Stimulated activated CD4-positive, alpha-beta T cell treated with anti-CD3 and anti-CD28 coated beads, TNF-alpha, amount 100 ng/mL, for 24 hours (primary cell): ENCODE measurements around the gene C2orf81.
A peak's percentile ranks its signal among the peaks of the same experiment; 100 is the strongest.
"Not testable (repeated sequence)": the region's sequence is repeated elsewhere in the genome, so short reads cannot be mapped to it uniquely, and the experiment has no call there.

ENCODE experiments used
- DNase-seq, 3 experiments: peaks; one replicate each; pipeline ENCODE4 v3.0.0-alpha.2; 2020; ENCODE audit warnings: low read depth in 3 of 3

Gene C2orf81

GRCh38 chr2:74423231-74424095, 2.0 kb upstream of the C2orf81 start:
- DNase-seq = no peak

DNA sequence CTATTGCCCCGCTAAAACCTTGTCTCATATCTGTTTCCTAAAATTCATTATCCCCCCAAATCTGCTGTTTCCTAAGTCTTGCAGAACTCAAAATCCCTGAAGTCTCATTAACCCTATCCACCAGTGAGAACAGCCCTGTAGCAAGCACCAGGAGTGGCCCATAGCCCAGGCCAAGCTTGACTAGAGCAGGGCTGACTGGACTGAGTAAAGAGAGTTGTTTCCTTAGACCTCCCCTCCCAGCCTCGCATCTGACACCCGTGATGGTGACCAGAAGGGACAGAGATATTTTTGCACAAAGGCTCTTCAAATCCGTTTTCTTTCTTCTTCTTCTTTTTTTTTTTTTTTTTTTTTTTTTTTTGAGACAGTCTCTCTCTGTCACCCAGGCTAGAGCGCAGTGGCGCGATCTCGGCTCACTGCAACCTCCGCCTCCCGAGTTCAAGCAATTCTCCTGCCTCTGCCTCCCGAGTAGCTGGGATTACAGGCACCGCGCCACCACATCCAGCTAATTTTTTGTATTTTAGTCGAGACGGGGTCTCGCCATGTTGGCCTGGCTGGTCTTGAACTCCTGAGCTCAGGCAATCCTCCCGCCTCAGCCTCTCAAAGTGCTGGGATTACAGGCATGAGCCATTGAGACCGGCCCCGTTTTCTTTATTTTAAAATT, 846 bp downstream of the C2orf81 start:
- not testable (repeated sequence) for DNase-seq

GRCh38 chr2:74420006-74420405, 1.4 kb downstream of the C2orf81 start:
- no peak for DNase-seq

DNA sequence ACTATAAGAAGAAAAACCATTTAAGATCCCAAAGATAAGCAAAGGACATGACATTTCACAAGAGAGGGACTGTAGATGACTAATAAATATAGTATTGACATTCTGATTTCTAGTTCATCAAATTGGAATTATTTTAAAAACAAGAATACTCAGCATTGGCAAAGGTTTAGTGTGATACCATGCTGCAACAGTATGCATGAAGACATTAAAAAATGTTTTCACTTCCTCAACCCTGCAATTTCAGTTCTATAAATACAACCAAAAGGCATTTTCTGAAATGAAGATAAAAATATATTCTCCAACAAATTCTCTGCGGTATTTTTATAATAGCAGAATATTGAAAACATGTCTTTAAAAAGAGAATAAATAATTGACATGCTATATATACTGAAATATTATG, 2.1 kb downstream of the C2orf81 start:
- no peak for DNase-seq

- DNase-seq = no peak
Observed at GRCh38 chr2:74418312-74418711, 3.1 kb downstream of the C2orf81 start.

DNA sequence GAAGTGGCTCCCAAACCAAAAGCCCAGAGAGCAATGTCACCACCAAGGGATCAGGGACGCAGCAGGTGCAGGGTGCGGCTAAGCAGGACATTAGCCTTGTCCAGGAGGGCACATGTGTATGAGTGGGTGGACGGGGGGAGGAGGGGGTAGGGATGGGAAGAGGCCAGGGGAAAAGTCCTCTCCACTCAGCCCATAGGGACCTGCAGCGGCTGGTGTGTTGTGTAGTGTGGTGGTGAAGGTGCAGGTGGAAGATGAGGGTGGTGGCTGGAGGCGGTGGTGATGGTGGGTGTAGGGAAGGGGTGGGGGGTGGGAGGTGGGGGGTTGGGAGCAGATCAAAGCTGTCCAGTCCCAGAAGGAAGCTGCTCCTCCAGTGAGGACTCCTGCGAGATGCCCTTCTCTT, 3.7 kb downstream of the C2orf81 start:
- no peak for DNase-seq

GRCh38 chr2:74417197-74417596, 4.2 kb downstream of the C2orf81 start:
- no peak for DNase-seq

DNA sequence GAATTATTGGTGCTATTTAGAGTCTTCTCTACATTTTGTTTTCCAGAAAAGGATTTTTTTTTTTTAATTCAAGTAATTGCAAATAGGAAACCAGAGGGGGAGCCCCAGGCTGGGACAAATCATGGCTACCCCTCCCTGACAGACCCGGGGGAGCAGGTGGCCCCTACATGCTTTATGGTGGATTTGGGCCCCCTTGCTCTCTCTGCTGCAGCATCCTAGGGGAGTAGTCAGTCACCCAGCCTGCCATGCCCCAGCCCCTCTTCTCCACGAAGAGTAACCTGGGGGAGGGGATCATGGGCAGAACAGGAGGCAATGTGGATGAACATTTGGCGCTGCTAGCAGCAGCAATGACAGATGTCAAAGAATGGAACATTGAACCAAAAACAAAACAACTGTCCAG, 4.6 kb downstream of the C2orf81 start:
- DNase-seq = no peak

- no peak for DNase-seq
Observed at GRCh38 chr2:74415762-74416395, 5.5 kb downstream of the C2orf81 start.

DNA sequence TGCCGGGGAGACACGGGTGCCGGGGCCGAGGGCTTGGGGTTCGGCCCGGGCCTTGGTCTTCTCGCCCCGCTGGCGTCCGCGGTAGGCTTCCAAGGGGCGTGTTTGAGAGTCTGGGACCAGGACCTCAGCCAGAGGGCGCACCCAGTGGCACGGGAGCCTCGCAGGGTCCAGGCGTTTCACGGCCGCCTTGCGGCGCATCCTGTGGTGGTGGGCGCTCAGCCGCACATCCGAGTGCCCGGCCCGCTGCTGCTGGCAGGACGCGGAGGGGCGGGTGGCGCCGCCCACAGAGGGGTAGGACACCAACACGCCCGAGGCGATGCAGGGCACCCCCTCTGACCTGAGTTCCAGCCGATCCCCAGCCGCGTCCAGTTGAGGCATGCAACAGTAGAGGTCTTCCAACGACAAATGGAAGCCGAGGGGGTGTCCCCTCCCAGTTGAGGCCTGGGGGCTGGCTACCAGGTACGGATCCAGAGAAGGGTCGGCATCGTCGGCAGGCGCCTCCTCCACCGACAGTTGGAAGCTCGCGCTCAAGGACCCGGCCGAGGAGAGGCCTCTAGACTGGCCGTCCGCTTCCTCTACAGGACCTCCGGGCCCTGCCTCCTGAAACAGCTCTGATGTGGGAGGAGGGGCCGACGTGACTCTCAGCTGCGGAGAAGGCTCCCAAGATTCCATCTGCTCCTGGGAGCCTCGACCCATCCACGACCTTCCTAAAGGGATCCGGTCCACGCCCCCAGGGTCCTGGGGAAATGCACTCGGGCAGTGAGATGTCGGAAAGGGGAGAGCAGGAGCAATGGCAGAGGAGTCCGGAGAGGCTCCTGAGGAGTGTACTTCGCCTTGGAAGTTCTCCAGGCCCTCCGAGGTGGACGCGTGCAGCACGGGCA, 6.3 kb downstream of the C2orf81 start:
- no peak for DNase-seq

DNA sequence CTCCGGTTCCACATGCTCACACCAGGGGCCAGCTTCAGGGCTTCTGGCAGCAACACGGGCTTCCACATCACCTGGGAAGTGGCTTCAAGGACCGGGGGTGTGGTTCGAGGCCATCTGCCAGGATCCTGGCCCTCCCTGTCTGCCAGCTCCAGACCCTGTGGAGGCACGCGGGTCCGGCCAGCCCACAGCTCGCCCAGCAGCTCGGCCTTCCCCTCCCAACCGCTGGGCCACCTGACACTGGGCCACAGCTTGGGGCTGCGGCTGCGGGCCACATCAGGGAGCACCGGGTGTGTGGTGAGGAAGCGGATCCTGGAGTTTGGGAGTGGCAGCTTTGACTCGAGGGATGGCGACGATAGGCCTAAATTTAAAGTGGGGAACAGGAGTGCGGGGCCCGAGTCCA, 7.0 kb downstream of the C2orf81 start:
- DNase-seq = no peak

DNA sequence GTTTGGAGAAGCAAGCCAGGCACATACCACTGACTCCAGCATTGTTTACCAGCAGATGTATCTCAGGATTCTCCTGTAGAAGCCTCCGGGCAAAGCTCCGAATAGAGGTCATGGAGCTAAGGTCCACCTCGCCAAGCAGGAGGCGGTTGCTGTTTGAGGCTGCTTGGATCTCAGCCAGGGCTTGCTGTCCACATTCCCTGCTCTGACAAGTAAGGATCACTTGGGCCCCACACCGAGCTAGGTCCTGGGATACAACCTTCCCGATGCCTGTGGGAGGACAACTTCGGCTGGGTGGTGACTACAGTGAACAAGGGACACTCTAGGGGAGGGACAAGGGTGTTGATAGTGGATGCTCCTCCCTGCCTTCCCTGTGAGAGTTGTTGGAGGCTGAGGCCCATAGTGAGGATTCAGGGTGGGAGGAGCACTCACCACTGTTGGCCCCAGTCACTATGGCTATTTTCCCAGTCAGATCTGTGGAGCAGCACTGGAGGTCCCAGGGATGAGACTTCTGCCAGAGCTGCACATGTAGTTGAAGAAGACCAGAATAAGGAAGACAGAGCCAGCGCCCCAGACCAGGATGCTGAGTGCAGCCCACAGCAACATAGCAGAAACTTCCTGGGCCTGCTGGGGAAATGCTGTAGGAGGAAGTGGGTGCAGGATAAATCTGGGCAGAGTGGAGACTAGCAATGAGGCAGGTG, 8.3 kb downstream of the C2orf81 start:
- no peak for DNase-seq

DNA sequence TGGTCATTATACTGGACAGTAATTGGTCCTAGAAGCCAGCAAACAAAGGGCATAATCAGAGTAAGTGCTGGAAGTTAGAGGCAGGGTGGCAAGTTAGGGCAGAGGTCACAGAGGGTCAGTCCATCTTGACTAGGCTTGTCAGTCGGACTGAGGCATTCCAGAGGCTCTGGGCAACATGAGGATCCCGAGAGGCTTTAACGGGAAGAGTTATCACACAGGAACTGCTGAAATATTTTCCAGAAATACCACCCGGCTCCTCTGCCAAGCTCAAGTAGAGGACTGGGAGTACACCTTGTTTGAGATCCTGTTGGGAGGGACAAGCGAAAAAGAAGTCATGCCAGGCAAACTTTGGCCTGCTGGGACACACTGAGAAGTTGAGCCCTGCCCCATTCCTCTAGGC, 13.7 kb downstream of the C2orf81 start:
- no peak for DNase-seq

GRCh38 chr2:74406035-74406434, 15.4 kb downstream of the C2orf81 start:
- no peak for DNase-seq

DNA sequence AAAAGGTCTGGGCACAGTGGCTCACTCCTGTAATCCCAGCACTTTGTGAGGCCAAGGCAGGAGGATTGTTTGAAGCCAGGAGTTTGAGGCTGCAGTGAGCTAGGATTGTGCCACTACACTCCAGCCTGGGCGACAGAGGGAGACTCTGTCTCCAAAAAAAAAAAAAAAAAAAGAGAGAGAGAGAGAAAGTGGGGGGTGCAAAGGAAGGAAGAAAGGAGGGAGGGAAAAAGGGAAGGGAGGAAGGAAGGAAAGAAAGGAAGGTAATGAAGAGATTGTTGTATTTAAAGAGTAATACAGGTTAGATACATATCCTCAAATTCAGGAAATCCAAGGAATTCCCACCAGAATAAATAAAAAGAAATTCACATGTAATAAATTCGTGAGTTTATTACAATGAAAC, 19.5 kb downstream of the C2orf81 start:
- DNase-seq = no peak

- DNase-seq = no peak
Observed at GRCh38 chr2:74399785-74400184, 21.6 kb downstream of the C2orf81 start.

- DNase-seq = no peak
Observed at GRCh38 chr2:74396149-74396548, 25.3 kb downstream of the C2orf81 start.

DNA sequence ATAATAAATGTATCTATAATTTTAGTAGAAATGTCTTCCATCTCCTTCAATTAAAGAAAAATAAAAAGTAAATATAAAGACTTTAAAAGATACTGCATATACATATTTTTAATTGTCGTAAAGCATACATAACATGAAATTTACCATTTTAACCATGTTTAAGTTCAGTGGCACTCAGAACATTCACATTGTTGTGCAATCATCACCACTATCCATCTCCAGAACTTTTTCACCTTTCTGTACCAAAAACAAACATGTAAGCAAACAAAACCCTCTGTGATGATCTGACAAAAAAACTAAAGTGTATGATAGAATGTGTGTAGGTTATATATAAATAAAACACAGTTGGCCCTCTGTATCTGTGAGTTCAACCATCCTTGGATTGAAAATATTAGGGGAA, 27.9 kb downstream of the C2orf81 start:
- no peak for DNase-seq

- DNase-seq = no peak
Observed at GRCh38 chr2:74392449-74392743, 29.0 kb downstream of the C2orf81 start.

DNA sequence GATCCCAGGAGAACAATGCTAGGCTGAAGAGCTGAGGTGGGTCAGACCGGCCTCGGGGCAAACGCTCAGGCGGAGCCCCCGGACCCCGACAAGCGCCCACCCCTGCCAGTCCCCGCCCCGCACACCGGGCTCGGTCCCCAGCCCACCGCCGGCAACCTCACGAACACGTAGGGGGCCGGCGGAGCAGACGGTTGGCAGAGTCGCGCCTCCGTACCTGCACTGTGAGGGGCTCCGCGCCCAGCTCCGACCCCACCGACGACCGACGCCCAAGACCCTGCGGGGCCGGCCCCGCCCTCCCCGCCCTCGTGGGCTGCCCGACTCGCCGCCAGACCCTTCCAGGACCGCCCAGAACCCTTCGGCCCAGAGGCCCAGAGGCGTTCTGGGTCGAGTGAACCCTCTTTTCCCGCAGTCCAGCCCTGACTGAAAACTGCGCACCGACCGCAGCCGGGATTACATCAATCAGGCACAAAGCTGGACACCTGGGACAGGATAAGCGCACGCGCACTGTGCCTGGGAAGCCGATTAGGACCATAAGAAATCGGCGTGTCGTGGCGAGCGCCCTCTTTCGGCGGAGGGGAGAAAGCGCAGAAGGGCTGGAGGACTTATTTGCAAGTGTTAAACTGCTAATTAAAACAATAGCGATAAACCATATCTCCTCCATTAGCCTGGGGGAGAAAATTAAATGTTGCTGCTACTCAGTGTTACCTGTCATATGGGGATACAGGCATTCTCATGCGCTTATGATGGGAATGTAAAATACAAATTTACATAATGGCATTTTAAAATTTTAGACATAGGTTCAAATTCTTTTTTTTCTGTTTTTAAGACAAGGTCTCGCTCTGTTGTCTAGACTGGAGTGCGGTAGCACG, 29.6 kb downstream of the C2orf81 start:
- DNase-seq = peak; percentile 91 to 94 (median 91)

DNA sequence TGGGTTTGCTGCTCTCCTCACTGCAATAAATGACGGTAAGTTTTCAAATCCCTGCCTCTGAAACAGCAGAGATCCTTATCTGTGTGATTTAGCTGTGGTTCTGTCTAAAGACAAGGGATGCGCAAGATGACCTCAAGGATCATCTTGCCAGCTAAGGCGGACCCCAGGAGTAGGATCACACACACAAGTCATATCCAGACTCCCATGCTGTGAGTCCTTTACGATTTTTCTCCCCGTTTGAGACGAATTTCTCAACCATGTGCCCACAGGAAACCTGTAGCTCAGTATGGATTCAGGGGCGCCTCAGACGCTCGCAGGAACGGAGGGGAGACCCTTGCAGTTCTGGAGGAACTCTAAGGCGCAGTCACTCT, 30.2 kb downstream of the C2orf81 start:
- no peak for DNase-seq
